GM06990 (cell line): ENCODE results near the gene BBS2.

Experiments used
- DNase-seq: peaks from one replicate; pipeline ENCODE4 v3.0.0-alpha.2; 2011; ENCODE audit not compliant: insufficient read length; ENCODE audit errors: extremely low read depth
- H3K27me3 ChIP-seq: replicated peaks from 2 replicates; pipeline ENCODE4 v1.6.0; 2011; ENCODE audit warnings: low read length; ENCODE audit not compliant: control insufficient read depth, insufficient read depth
- H3K36me3 ChIP-seq: 2 replicates; pipeline ENCODE4 v1.5.1; 2011; ENCODE audit warnings: low read length; ENCODE audit not compliant: control insufficient read depth, insufficient read depth
- H3K4me3 ChIP-seq: replicated peaks from 2 replicates; pipeline ENCODE4 v1.5.1; 2011; ENCODE audit warnings: low read depth, mild to moderate bottlenecking, control low read depth, low read length
- TF ChIP-seq, protein P1 (sequence below): IDR thresholded peaks from 2 replicates; pipeline ENCODE4 v1.5.1; 2011; ENCODE audit warnings: low read length, control low read depth, mild to moderate bottlenecking, inconsistent platforms; ENCODE audit not compliant: insufficient read depth, poor library complexity, severe bottlenecking

The BBS2 gene

DNA sequence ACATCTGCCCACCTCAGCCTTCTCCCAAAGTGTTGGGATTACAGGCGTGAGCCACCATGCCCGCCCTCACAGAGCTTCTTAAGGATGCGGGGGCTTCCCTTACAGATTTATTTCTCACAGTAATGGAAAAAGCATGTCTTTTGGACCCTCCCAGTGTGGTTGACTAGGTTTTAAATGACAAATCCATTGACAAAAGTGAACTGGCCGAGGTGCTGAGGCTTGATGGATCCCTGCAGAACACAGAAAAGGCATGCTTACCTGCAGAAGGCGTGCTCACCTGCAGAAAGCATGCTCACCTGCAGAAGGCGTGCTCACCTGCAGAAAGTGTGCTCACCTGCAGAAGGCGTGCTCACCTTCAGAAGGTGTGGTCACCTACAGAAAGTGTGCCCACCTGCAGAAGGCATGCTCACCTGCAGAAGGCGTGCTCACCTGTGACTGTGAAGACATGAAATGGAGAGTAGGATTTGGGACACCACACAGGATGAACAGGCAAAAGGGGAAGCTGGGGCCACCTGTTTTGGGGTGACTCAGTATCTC, 15.1 kb upstream of the BBS2 start:
- no peaks in the 10 kb centered on the region for H3K36me3 ChIP-seq
- H3K27me3 ChIP-seq: peaks cover 2% of the 10 kb centered on the region; the same call in 1 of the 2 replicates
- DNase-seq: no peak
- no peak overlapping the region for H3K4me3 ChIP-seq
- TF ChIP-seq, protein P1, sequence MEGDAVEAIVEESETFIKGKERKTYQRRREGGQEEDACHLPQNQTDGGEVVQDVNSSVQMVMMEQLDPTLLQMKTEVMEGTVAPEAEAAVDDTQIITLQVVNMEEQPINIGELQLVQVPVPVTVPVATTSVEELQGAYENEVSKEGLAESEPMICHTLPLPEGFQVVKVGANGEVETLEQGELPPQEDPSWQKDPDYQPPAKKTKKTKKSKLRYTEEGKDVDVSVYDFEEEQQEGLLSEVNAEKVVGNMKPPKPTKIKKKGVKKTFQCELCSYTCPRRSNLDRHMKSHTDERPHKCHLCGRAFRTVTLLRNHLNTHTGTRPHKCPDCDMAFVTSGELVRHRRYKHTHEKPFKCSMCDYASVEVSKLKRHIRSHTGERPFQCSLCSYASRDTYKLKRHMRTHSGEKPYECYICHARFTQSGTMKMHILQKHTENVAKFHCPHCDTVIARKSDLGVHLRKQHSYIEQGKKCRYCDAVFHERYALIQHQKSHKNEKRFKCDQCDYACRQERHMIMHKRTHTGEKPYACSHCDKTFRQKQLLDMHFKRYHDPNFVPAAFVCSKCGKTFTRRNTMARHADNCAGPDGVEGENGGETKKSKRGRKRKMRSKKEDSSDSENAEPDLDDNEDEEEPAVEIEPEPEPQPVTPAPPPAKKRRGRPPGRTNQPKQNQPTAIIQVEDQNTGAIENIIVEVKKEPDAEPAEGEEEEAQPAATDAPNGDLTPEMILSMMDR: no peak

DNA sequence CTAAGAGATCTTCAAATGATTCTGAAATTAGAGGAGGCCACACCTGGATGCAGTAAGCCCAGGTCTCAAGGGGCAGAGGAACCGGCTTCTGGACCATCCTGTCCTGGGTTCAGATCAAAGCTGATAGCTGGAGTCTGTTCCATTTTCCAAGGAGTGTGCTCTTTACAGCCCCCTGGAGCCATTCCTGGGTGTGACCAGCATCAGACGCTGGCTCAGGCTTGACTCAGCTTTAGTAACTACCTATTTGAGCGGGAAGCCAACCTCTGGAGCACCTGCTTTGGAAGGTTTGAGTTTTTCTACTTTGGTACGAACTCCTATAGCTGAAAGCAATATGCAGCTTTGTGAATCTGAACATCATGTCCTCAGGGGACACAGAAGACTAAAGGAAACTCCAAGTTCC, 12.9 kb upstream of the BBS2 start:
- peaks cover 2% of the 10 kb centered on the region; the same call in 1 of the 2 replicates for H3K27me3 ChIP-seq
- H3K4me3 ChIP-seq: no peak overlapping the region
- DNase-seq: no peak
- H3K36me3 ChIP-seq: no peaks in the 10 kb centered on the region
- TF ChIP-seq, protein P1: no peak

DNA sequence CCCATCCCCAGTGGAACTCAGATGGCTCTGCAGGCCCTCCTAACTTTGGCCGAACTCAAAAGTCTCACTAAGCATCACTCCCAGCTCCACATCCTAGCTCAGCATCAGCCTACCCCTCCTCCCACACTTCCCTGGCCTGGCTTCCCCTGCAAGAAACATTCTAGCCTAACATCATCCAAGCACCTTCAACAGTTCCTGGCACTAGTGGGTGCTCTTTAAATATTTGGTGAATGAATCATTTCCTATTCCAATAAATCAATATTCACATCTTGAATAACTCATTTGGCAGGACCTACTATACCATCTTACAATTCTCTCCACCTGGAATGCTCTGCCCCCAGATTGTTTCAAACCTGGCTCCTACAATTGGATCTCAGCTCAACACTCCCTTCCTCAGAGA, 11.0 kb upstream of the BBS2 start:
- Histone ChIP-seq H3K36me3 (no peaks in the 10 kb centered on the region), H3K4me3 (no peak overlapping the region), H3K27me3 (no peaks in the 10 kb centered on the region)
- TF ChIP-seq, protein P1: no peak
- DNase-seq: no peak

DNA sequence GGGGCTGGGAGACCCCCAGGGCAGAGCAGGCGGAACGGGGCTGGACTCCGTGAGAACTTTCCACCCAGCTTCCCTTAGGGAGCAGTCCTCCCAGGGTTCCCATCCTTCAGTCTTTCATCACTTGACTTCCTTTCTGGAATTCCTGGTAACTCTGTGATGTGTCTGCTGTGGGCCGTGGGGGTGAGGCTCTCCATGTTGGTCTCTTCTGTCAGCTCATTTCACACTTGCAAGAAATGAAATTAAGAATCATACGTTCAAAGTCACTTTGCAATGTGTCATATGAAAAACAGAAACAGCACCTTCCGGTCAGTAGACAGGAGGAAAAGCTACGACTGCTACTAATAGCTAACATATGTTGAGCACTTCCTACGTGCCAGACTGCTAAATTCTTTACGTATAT, 5.4 kb upstream of the BBS2 start:
- no peaks in the 10 kb centered on the region for H3K27me3 ChIP-seq
- no peak for DNase-seq
- TF ChIP-seq, protein P1: no peak

DNA sequence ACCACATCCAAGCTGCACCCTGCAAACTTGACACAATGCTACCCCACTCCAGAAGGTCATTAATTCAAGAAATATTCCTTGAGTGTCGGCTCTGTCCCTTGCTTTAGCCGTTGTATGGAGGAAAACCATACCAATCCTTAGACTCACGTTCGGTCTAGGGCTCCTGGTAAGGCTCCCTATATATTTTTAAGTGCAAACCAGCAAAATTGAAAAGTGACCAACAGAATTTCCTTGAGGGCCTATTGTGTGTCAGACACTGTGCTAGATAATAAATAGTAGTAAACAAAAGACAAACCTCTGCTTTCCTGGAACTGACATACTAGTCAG, 390 bp upstream of the BBS2 start:
- Histone ChIP-seq H3K36me3 (no peaks in the 10 kb centered on the region), H3K4me3 (peak overlapping the region; percentile 79), H3K27me3 (no peaks in the 10 kb centered on the region)
- TF ChIP-seq, protein P1: no peak
- DNase-seq: no peak

More for the DNA sequence above, 5.4 kb upstream of the BBS2 start:
- Histone ChIP-seq H3K36me3 (no peaks in the 10 kb centered on the region), H3K4me3 (no peak overlapping the region)

DNA sequence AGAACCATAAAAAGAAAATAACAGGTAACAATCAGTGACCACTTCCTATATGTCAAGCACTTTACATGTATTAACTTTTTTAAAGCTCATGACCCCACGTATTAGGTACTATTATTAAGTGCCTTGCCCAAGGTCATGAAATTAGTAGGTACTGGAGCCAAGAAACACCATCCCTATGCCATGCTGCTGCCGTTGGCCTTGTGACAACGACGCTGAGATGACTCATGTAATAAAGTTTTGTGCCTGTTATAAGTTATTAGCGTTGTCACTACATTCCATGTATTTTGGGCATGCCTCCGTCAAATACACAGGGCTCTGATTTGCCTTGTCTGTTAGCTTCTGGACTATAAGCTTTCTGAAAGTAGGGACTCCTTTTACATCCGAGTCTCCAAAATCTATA, 1.4 kb downstream of the BBS2 start:
- no peaks in the 10 kb centered on the region for H3K27me3 ChIP-seq
- H3K36me3 ChIP-seq: no peaks in the 10 kb centered on the region
- H3K4me3 ChIP-seq: no peak overlapping the region
- TF ChIP-seq, protein P1: no peak
- DNase-seq: no peak
